HG03469 (cell line): Measurements from ENCODE around the gene TSPAN18.

ENCODE experiments used
- ATAC-seq: cut with Tn5 transposase; IDR thresholded peaks from one replicate; pipeline ENCODE4 v1.9.1; 2021; ENCODE audit warnings: mild to moderate bottlenecking, moderate library complexity, moderate number of reproducible peaks; ENCODE audit not compliant: unreplicated experiment

The TSPAN18 gene

GRCh38 chr11:44860346-44860745 is 133.6 kb downstream of the TSPAN18 start:
- ATAC-seq, result no peak

- ATAC-seq, result peak; percentile 98
Measured at GRCh38 chr11:44861849-44862557, 135.2 kb downstream of the TSPAN18 start.

GRCh38 chr11:44862558-44863101 is 135.9 kb downstream of the TSPAN18 start:
- no peak for ATAC-seq

GRCh38 chr11:44863231-44863630 is 136.5 kb downstream of the TSPAN18 start:
- no peak for ATAC-seq

- ATAC-seq, result no peak
Measured at GRCh38 chr11:44865866-44866272, 139.1 kb downstream of the TSPAN18 start.

GRCh38 chr11:44866286-44866685 is 139.5 kb downstream of the TSPAN18 start:
- ATAC-seq, result no peak

- no peak for ATAC-seq
Measured at GRCh38 chr11:44868021-44868420, 141.3 kb downstream of the TSPAN18 start.

GRCh38 chr11:44868455-44869421 is 142.0 kb downstream of the TSPAN18 start:
- no peak for ATAC-seq

GRCh38 chr11:44870181-44870580 is 143.4 kb downstream of the TSPAN18 start:
- ATAC-seq, result no peak

- ATAC-seq, result no peak
Measured at GRCh38 chr11:44870615-44871176, 143.9 kb downstream of the TSPAN18 start.

GRCh38 chr11:44871682-44872081 is 144.9 kb downstream of the TSPAN18 start:
- ATAC-seq, result peak; percentile 84

GRCh38 chr11:44872556-44872955 is 145.8 kb downstream of the TSPAN18 start:
- ATAC-seq, result no peak

GRCh38 chr11:44873537-44873936 is 146.8 kb downstream of the TSPAN18 start:
- no peak for ATAC-seq

GRCh38 chr11:44874284-44874683 is 147.5 kb downstream of the TSPAN18 start:
- ATAC-seq, result no peak

- no peak for ATAC-seq
Measured at GRCh38 chr11:44875037-44875436, 148.3 kb downstream of the TSPAN18 start.

GRCh38 chr11:44876194-44876723 is 149.5 kb downstream of the TSPAN18 start:
- ATAC-seq, result no peak

GRCh38 chr11:44876906-44877305 is 150.1 kb downstream of the TSPAN18 start:
- no peak for ATAC-seq

- no peak for ATAC-seq
Measured at GRCh38 chr11:44877571-44878497, 151.1 kb downstream of the TSPAN18 start.

- ATAC-seq, result no peak
Measured at GRCh38 chr11:44878711-44879110, 151.9 kb downstream of the TSPAN18 start.

- no peak for ATAC-seq
Measured at GRCh38 chr11:44879432-44879831, 152.7 kb downstream of the TSPAN18 start.
